ENCODE results near the gene RHOF.

GRCh38 chr12:121753844-121754264 lies 39.6 kb downstream of the RHOF start:
- no peak for TF ChIP-seq CTCF (IDR thresholded peaks at IDR 0.05)
- TF ChIP-seq POLR2AphosphoS5 (IDR thresholded peaks at IDR 0.05): no peak
- TF ChIP-seq POLR2A (IDR thresholded peaks at IDR 0.05): no peak

Measured in breast epithelium (tissue), 3 donors.